Brain microvascular endothelial cell (primary cell): Measurements from ENCODE around the gene SOX21.

Experiments used
- DNase-seq: peaks from one replicate; pipeline ENCODE4 v3.0.0-alpha.2; 2020
- H3K27ac ChIP-seq: fragments of 250-450 bp; sonication (Bioruptor Pico); 2 replicates; pipeline ENCODE4 v1.5.1; 2020; ENCODE audit warnings: mild to moderate bottlenecking, moderate library complexity
- H3K27me3 ChIP-seq: fragments of 250-450 bp; sonication (Bioruptor Pico); replicated peaks from 2 replicates; pipeline ENCODE4 v1.5.1; 2020; ENCODE audit warnings: mild to moderate bottlenecking
- H3K36me3 ChIP-seq: fragments of 250-450 bp; sonication (Bioruptor Pico); replicated peaks from 2 replicates; pipeline ENCODE4 v1.5.1; 2020; ENCODE audit warnings: mild to moderate bottlenecking
- H3K4me3 ChIP-seq: 2 replicates; pipeline ENCODE4 v1.5.1; 2011; ENCODE audit warnings: low read depth, mild to moderate bottlenecking, control low read depth, low read length, moderate library complexity
- CTCF ChIP-seq: IDR thresholded peaks from 2 replicates; pipeline ENCODE4 v1.5.1; 2011; ENCODE audit warnings: low read depth, mild to moderate bottlenecking, moderate library complexity, low read length, control low read depth, inconsistent platforms; ENCODE audit errors: missing control alignments
- in situ Hi-C: cut with HindIII; loops from 2 replicates; pipeline ENCODE4 v1.10.0; 2017; ENCODE audit warnings: low sequenced_read_pairs, low pct_ligation_motif_present

The SOX21 gene

GRCh38 chr13:94717916-94718315 lies 5.6 kb upstream of the SOX21 start:
- Histone ChIP-seq H3K4me3 (no peak overlapping the region), H3K27ac (no peak overlapping the region), H3K27me3 (peaks cover 25% of the 10 kb centered on the region), H3K36me3 (no peaks in the 10 kb centered on the region)
- DNase-seq: no peak
- in situ Hi-C loops: no loop called here
- TF ChIP-seq CTCF: no peak

DNA sequence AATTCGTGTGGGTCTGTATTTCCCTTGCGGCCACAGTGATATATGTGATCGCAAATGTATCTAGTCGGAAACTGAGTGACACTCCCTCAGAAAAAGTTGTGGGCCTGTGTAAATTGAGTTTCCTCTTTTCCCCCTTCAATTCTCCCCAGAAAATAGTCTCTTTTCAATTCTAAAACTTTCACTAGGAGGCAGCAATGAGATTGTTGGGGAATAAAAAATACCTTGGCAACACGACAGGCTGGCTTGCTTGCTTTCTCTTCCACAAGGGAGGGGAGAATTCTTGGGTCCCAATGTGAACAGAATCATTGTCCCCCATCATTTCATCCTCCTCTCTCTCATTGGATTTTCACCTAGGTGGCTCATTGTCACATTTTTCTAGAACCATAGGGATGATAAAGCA lies 3.7 kb upstream of the SOX21 start:
- in situ Hi-C loops: no loop called here
- Histone ChIP-seq H3K36me3 (no peaks in the 10 kb centered on the region), H3K27me3 (peaks cover 39% of the 10 kb centered on the region), H3K4me3 (no peak overlapping the region), H3K27ac (no peak overlapping the region)
- DNase-seq: no peak
- peak; percentile 48 for TF ChIP-seq CTCF

DNA sequence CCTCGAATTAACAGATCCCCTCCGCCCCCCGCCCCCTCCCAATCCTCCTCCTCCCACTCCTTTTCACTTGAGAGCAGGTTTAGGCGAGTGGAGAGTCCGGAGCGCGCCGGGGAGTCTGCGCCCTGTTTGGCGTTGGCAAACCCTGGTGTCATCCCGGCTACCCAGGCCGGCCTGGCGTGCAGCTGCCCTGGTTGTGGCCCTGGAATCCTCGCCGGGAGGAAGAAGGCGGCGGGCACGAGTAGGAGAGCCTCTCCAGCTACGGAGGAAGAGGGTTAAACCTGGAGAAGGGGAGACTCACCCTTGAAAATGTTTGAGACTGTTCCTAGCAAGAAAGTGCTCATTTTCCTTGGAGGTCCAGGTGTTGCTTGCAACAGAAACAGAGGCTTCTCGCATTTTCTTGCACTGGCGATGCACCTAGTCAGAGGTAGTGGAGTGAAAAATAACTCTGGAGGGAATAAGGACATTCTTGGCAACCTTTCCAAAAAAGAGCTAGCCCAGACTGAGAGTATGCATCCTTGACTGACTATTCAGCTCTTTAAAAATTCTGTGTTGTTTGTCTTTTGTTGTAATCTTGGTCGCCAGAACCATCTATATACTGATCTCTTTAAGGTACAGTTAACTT lies 1.3 kb upstream of the SOX21 start:
- H3K27ac ChIP-seq: no peak overlapping the region
- H3K36me3 ChIP-seq: no peaks in the 10 kb centered on the region
- H3K4me3 ChIP-seq: no peak overlapping the region
- no peak for DNase-seq
- in situ Hi-C loops: no loop called here
- TF ChIP-seq CTCF: no peak
- H3K27me3 ChIP-seq: peaks cover 59% of the 10 kb centered on the region

- H3K27ac ChIP-seq: no peak overlapping the region
- H3K4me3 ChIP-seq: peak overlapping the region; percentile 15
- peaks cover 65% of the 10 kb centered on the region for H3K27me3 ChIP-seq
- no peak for TF ChIP-seq CTCF
- no peak for DNase-seq
- H3K36me3 ChIP-seq: no peaks in the 10 kb centered on the region
- in situ Hi-C loops: no loop called here
Measured at GRCh38 chr13:94712812-94713560, 641 bp upstream of the SOX21 start.

DNA sequence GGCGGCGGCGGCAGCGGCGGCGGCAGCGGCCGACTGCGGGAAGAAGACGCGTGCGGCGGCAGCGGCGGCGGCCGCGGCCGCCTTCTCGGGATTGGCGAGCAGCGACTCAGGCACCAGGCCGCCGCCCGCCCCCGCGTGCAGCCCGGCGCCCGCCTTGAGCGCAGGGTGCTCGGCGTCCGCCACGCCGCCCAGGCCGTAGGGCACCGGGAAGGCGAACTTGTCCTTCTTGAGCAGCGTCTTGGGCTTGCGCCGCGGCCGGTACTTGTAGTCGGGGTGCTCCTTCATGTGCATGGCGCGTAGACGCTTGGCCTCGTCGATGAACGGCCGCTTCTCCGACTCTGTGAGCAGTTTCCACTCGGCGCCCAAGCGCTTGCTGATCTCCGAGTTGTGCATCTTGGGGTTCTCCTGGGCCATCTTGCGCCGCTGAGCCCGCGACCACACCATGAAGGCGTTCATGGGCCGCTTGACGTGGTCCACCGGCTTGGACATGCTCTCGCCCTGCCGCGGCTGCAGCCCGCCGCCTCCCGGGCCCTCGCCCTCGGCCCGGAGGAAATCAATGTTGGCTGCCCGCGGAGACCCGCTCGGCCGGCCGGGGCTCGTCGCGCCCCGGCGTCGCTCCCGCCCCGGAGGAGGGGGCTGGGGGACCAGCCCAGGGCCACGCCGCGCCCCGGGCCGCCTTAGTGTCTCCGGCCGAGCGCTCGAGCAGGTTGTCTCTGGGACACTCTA lies 621 bp downstream of the SOX21 start:
- no peak overlapping the region for H3K4me3 ChIP-seq
- in situ Hi-C loops: no loop called here
- H3K36me3 ChIP-seq: no peaks in the 10 kb centered on the region
- no peak for TF ChIP-seq CTCF
- H3K27ac ChIP-seq: no peak overlapping the region
- H3K27me3 ChIP-seq: peaks cover 78% of the 10 kb centered on the region
- no peak for DNase-seq
